ENCODE data around the gene CHCHD3.

GRCh38 chr7:133019590-133019989, 62.3 kb downstream of the CHCHD3 start:
- TF ChIP-seq CTCF (IDR thresholded peaks at IDR 0.05) (no peak), RCOR1 (IDR thresholded peaks at IDR 0.05; ENCODE audit: low read depth, low read length) (no peak), FOXS1 (CRISPR knock-in tag; IDR thresholded peaks at IDR 0.05) (no peak), KDM5A (IDR thresholded peaks at IDR 0.05) (no peak), NFE2L2 (conservative IDR thresholded peaks at IDR 0.05; ENCODE audit: low read length) (no peak)
